NB4 (cell line): ENCODE measurements around the gene MCM3.

Experiments used
- CTCF ChIP-seq: IDR thresholded peaks from one replicate; pipeline ENCODE4 v1.5.1; 2012; ENCODE audit warnings: low read depth, low read length
- POLR2A ChIP-seq: IDR thresholded peaks from 2 replicates; pipeline ENCODE4 v1.6.1; 2011; ENCODE audit warnings: mild to moderate bottlenecking; ENCODE audit not compliant: insufficient read length; ENCODE audit errors: extremely low read depth

- TF ChIP-seq CTCF (no peak), POLR2A (no peak)
These were observed 32.7 kb upstream of the MCM3 start for GRCh38 chr6:52317211-52317610.
